ENCODE measurements around the gene VWA3A. TPM values are rescaled to one million over a fixed set of nuclear protein-coding genes. Genes with fewer than 3 reads are reported as not detected.

VWA3A gene
- total RNA-seq, 4 donors from 2014 or later = not detected

DNA sequence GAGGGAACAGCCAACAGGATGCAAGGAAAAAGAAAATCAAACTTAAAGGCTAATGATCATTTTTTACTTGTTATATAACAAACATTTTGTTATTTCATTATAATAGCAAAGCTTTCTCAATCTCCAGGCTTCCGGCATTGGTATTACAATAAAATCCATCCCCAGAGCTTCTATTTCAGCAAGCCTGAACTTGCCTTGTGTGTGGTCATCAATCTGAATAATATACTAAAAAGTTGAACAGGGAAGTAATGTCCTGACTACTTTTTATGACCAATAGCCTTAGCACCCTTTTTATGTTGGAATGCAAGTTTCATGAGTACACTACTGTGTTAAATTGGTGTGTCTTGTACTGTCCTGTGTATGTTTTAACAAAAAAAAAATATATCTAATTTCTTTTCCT is 27.1 kb upstream of the VWA3A start:
- TF ChIP-seq, protein P1, sequence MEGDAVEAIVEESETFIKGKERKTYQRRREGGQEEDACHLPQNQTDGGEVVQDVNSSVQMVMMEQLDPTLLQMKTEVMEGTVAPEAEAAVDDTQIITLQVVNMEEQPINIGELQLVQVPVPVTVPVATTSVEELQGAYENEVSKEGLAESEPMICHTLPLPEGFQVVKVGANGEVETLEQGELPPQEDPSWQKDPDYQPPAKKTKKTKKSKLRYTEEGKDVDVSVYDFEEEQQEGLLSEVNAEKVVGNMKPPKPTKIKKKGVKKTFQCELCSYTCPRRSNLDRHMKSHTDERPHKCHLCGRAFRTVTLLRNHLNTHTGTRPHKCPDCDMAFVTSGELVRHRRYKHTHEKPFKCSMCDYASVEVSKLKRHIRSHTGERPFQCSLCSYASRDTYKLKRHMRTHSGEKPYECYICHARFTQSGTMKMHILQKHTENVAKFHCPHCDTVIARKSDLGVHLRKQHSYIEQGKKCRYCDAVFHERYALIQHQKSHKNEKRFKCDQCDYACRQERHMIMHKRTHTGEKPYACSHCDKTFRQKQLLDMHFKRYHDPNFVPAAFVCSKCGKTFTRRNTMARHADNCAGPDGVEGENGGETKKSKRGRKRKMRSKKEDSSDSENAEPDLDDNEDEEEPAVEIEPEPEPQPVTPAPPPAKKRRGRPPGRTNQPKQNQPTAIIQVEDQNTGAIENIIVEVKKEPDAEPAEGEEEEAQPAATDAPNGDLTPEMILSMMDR (IDR thresholded peaks at IDR 0.05; ENCODE audit: low read depth) = no peak

DNA sequence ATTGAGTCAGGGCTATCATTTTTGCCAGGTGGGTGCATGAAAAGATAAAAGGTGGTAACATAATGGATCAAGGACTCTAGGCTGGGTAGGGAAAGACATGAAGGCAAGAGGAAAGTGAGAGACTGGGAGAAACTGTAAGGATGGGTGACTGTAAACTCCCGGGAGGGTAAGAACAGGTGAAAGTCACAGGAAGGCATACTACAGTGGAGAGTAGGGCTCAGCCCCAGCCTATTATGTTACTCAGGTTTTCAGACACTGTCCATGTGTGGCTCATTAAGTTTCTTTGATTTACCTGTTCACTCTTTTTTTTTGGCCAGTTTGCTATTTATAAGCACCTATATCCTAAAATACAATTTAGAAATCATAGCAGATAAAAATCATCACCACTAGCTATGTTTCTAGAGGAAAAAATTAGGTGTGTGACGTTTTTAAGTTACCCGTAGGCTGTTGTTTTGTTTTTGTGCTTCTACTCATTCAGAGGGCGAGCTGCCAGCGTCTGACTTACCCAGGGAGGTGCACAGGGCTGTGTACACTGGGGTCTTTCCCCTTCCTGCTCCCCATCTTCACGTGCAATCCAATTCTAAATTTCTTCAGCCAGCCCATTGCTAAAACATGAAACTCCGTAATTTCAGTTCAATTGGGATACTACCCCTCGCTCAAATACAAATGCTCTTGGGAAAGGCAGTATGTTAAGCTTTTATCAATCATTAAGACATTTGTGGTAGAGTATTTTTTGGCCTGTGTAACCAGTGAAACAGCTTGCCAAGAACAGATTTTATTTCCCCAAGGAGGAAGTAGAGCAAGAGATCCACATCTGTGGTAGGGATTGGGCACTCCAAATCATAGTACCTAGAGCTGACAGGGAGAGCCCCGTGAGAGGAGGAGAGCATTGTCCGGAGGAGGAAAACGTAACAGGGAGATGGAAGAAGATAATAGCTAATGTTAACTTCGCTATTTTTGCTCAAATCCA is 21.7 kb upstream of the VWA3A start:
- TF ChIP-seq, protein P1 (IDR thresholded peaks at IDR 0.05; ENCODE audit: low read depth) = no peak

DNA sequence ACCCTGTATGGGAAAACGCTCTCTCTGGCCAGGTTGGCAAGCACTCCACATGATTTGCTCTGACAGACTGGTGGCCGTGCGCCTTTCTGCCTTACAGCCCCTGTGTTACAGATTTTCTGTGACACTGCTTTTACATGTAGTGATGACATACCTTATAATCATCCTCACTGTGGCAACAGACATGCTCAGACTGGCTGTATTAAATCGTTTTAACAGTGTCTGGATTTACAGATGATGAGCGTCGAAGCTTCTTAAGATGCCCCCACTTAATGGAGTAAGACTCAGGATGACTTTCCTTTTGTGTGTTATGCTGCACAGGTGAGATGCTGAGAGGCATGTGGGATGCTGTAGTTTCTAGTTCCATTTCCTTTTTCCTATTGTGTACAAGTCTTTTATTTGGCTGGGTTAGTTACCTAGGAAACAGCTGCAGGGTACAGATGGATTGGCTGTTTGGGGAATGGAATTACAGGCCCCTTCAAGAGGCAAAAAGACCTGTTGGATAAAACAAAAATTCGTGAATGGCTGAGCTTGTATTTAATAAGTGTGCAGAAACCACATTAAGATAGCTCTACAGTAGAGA is 20.9 kb upstream of the VWA3A start:
- TF ChIP-seq, protein P1 (IDR thresholded peaks at IDR 0.05; ENCODE audit: low read depth) = no peak

DNA sequence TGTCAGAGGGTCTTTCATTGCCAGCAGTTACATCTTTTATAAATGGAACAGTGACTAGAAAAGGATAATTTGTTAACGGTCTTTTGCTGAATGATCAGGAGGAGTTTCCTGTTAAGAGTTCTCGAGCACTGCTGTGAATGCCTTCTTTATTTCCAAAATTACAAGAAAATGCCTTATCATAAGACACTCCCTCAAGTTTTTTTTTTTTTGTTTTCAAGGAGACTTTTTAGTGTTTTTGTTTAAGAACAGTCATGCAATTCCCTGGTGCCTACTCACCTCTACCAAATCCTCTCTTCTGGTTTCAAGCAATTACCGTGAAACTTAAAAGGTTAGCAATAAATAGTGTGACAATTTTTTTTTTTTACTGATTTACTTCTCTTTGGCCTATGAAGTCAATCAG is 19.0 kb upstream of the VWA3A start:
- TF ChIP-seq, protein P1 (IDR thresholded peaks at IDR 0.05; ENCODE audit: low read depth) = no peak

DNA sequence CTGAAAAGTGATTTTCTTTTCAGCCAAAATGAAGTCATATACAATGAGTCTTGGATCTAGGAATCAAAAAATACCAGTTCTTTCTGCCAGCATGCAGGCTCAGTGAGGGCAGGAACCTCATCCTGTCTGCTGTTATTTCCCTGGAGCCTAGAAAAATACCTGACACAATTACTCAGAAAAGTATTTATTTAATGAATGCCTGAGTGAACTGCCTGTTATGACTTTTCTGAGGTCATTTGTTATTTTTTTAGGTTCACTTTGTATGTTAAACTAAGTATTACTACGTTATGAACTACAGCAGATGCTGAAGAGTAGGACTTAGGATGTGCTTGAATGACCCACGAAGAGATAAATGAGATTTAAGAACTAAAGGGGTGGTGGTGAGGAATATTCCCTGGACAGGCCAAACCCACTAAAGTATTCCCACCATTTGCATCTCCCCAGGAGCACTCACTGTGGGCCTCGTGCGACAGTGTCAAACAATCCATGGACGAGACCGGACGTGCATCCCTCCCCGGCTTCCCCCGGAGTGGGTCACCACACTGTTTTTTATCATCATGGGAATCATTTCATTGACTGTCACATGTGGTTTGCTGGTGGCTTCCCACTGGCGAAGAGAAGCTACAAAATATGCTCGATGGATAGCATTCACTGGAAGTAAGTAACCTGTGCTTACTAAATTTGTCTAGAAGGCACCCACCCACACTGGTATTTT is 17.1 kb upstream of the VWA3A start:
- TF ChIP-seq, protein P1 (IDR thresholded peaks at IDR 0.05; ENCODE audit: low read depth) = no peak

DNA sequence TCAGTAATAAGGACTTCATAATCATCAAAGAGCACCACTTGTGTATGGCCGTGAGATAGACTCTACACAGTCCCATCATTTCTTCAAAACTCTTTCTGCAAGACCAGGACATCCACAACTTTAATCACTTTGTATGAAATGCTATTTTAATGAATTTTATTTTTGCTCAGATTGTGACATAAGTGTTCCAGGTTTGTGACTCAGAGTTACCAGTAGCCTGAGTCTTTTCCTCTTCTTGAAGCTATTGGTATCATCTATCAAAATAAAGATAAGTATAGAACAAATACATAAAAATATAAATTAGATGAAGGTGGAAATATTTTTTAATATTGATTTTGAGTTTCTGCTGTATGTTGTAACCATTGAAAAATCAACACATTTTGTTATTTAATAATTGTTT is 16.6 kb upstream of the VWA3A start:
- TF ChIP-seq, protein P1 (IDR thresholded peaks at IDR 0.05; ENCODE audit: low read depth) = no peak
